Gastrocnemius medialis (tissue), 4 donors: Measurements from ENCODE around the gene SOCS2.

Source experiments
- CTCF ChIP-seq, 5 experiments: fragments of 450-650 bp in 3 of 5; fragments of 200-600 bp in 2 of 5; sonication (generic) in 2 of 5; IDR thresholded peaks in 4 of 5; conservative IDR thresholded peaks in 1 of 5; 1 replicate in 4 of 5; 2 replicates in 1 of 5; pipeline ENCODE4 v1.5.1; 2016 to 2019; ENCODE audit warnings: antibody characterized with exemption in 5 of 5, mild to moderate bottlenecking in 3 of 5, moderate library complexity in 3 of 5
- POLR2A ChIP-seq, 2 donors: fragments of 450-650 bp; IDR thresholded peaks; one replicate each; pipeline ENCODE4 v1.6.1; 2017; ENCODE audit warnings: antibody characterized with exemption in 2 of 2, mild to moderate bottlenecking in 2 of 2, moderate library complexity in 2 of 2

- TF ChIP-seq CTCF (IDR thresholded peaks at IDR 0.05 in 4 of 5, conservative IDR thresholded peaks at IDR 0.05 in 1 of 5) (no peak), POLR2A (IDR thresholded peaks at IDR 0.05) (no peak)
Observed at GRCh38 chr12:93547778-93548177, 24.7 kb upstream of the SOCS2 start.
